Measurements from ENCODE around the gene SH3RF3.
A peak's percentile ranks its signal among the peaks of the same experiment; 100 is the strongest.

SH3RF3 gene

GRCh38 chr2:109203246-109204011, 74.4 kb downstream of the SH3RF3 start:
- no peak for DNase-seq (ENCODE audit: low read depth)

GRCh38 chr2:109204412-109204811, 75.4 kb downstream of the SH3RF3 start:
- no peak for DNase-seq (ENCODE audit: low read depth)

GRCh38 chr2:109205447-109205846, 76.4 kb downstream of the SH3RF3 start:
- no peak for DNase-seq (ENCODE audit: low read depth)

GRCh38 chr2:109206569-109207146, 77.7 kb downstream of the SH3RF3 start:
- no peak for DNase-seq (ENCODE audit: low read depth)

- no peak for DNase-seq (ENCODE audit: low read depth)
Measured at GRCh38 chr2:109207176-109207575, 78.2 kb downstream of the SH3RF3 start.

GRCh38 chr2:109208071-109208950, 79.3 kb downstream of the SH3RF3 start:
- DNase-seq (ENCODE audit: low read depth), result no peak

- DNase-seq (ENCODE audit: low read depth), result no peak
Measured at GRCh38 chr2:109208951-109209335, 79.9 kb downstream of the SH3RF3 start.

GRCh38 chr2:109209412-109209811, 80.4 kb downstream of the SH3RF3 start:
- no peak for DNase-seq (ENCODE audit: low read depth)

GRCh38 chr2:109209941-109210340, 80.9 kb downstream of the SH3RF3 start:
- no peak for DNase-seq (ENCODE audit: low read depth)

- no peak for DNase-seq (ENCODE audit: low read depth)
Measured at GRCh38 chr2:109210431-109211200, 81.6 kb downstream of the SH3RF3 start.

GRCh38 chr2:109211315-109211714, 82.3 kb downstream of the SH3RF3 start:
- no peak for DNase-seq (ENCODE audit: low read depth)

- no peak for DNase-seq (ENCODE audit: low read depth)
Measured at GRCh38 chr2:109212836-109213563, 84.0 kb downstream of the SH3RF3 start.

GRCh38 chr2:109213646-109214433, 84.8 kb downstream of the SH3RF3 start:
- DNase-seq (ENCODE audit: low read depth), result peak; percentile 22

- no peak for DNase-seq (ENCODE audit: low read depth)
Measured at GRCh38 chr2:109214651-109215371, 85.8 kb downstream of the SH3RF3 start.

- no peak for DNase-seq (ENCODE audit: low read depth)
Measured at GRCh38 chr2:109215866-109216265, 86.9 kb downstream of the SH3RF3 start.

GRCh38 chr2:109216332-109216731, 87.3 kb downstream of the SH3RF3 start:
- no peak for DNase-seq (ENCODE audit: low read depth)

- no peak for DNase-seq (ENCODE audit: low read depth)
Measured at GRCh38 chr2:109217362-109218086, 88.5 kb downstream of the SH3RF3 start.

- no peak for DNase-seq (ENCODE audit: low read depth)
Measured at GRCh38 chr2:109218087-109218791, 89.2 kb downstream of the SH3RF3 start.

- no peak for DNase-seq (ENCODE audit: low read depth)
Measured at GRCh38 chr2:109218792-109219126, 89.8 kb downstream of the SH3RF3 start.

Data from activated T-cell treated with anti-CD3 and anti-CD28 coated beads for 1 hour (primary cell).